Measurements from ENCODE around the gene EDNRA. TPM values are rescaled to one million over a fixed set of nuclear protein-coding genes. Genes with fewer than 3 reads are reported as not detected.

The EDNRA gene
- total RNA-seq, 1 experiment from 2014 or later = 2.5 TPM

DNA sequence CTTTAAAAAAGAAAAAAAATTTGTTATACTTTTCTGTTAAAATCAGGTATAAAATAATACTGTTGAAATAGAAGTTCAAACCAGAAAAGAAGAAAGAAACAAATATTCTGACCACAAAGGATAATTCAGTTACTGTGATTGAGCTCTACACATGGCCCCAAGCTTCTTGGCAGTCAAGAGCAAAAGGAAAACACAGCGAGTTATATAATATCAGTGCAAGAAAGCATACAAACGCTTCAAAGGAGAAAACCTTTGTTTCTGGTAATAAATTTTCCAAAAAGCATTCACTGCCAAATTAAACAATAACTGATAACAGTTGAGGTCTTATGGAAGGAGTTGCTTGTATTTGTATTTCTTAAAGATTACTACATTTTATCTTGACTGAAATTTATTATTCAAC is 40.5 kb upstream of the EDNRA start:
- no peak for DNase-seq (ENCODE audit: low spot score)
- TF ChIP-seq KAT7 (CRISPR knock-in tag; IDR thresholded peaks at IDR 0.05; ENCODE audit: borderline replicate concordance) (no peak), ZNF532 (CRISPR knock-in tag; IDR thresholded peaks at IDR 0.05; ENCODE audit: borderline replicate concordance) (no peak), ZBTB43 (CRISPR knock-in tag; IDR thresholded peaks at IDR 0.05) (no peak), E2F1 (CRISPR knock-in tag; IDR thresholded peaks at IDR 0.05) (no peak), ATF1 (CRISPR knock-in tag; IDR thresholded peaks at IDR 0.05) (no peak), ZNF317 (CRISPR knock-in tag; IDR thresholded peaks at IDR 0.05; ENCODE audit: borderline replicate concordance, low read depth) (no peak), SP1 (CRISPR knock-in tag; conservative IDR thresholded peaks at IDR 0.05) (no peak), JUN (CRISPR knock-in tag; IDR thresholded peaks at IDR 0.05) (no peak), ZNF423 (CRISPR knock-in tag; IDR thresholded peaks at IDR 0.05) (no peak), NFE2L1 (CRISPR knock-in tag; IDR thresholded peaks at IDR 0.05) (no peak), ZNF512 (CRISPR knock-in tag; IDR thresholded peaks at IDR 0.05; ENCODE audit: borderline replicate concordance) (no peak), ERG (CRISPR knock-in tag; IDR thresholded peaks at IDR 0.05) (no peak), NR1H2 (CRISPR knock-in tag; IDR thresholded peaks at IDR 0.05) (no peak), TEAD4 (CRISPR knock-in tag; IDR thresholded peaks at IDR 0.05) (no peak)
- TF ChIP-seq, protein P1, sequence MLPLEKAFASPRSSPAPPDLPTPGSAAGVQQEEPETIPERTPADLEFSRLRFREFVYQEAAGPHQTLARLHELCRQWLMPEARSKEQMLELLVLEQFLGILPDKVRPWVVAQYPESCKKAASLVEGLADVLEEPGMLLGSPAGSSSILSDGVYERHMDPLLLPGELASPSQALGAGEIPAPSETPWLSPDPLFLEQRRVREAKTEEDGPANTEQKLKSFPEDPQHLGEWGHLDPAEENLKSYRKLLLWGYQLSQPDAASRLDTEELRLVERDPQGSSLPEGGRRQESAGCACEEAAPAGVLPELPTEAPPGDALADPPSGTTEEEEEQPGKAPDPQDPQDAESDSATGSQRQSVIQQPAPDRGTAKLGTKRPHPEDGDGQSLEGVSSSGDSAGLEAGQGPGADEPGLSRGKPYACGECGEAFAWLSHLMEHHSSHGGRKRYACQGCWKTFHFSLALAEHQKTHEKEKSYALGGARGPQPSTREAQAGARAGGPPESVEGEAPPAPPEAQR (CRISPR knock-in tag; IDR thresholded peaks at IDR 0.05) = no peak
- Mint-ChIP-seq H3K27me3 (ENCODE audit: low read depth) (no peaks in the 10 kb centered on the region), H3K27ac (no peak overlapping the region), H3K4me1 (0 out of 2 replicates have a peak, but pooled peaks cover 3% of the 10 kb centered on the region), H3K9me3 (peaks cover 4% of the 10 kb centered on the region; the same call in 1 of the 2 replicates), H3K4me3 (no peak overlapping the region), H3K36me3 (no peaks in the 10 kb centered on the region)
- ChIA-PET CTCF (no interaction called here), POLR2A (no interaction called here)
- no peak for ATAC-seq

Measured in WTC11 (cell line).